Measurements from ENCODE around the gene MAD2L1BP. TPM values are rescaled to one million over a fixed set of nuclear protein-coding genes. Genes with fewer than 3 reads are reported as not detected.
A peak's percentile ranks its signal among the peaks of the same experiment; 100 is the strongest.

Gene MAD2L1BP
- total and polyA plus RNA-seq, 8 donors = 6.5 to 18.6 (median 10.1) TPM

DNA sequence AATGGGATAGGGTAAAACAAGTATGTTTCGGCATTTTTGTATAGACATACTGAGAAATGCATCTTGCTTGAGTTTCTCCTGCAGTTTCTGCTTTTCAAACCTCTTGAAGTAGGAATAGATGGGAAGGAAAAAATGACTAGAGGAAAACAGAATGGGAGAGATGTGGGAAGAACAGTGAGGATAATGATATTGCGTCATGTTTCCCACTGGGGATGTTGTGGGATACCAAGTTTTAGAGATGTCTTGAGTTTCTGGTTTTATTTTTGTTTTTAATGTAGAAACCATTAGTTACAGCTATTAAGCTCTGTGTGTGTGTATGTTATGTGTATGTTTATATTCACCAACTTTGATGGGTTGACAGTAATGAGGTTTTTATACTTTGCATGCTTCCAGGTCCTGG, 35.0 kb upstream of the MAD2L1BP start:
- Histone ChIP-seq H3K27me3 (no peaks in the 10 kb centered on the region), H3K36me3 (peaks cover 0 to 11% (median 9%) of the 10 kb centered on the region in 3 donors), H3K4me1 (no peaks in the 10 kb centered on the region), H3K27ac (no peak overlapping the region), H3K4me3 (no peak overlapping the region), H3K9me3 (no peaks in the 10 kb centered on the region)
- FAIRE-seq (no peak), DNase-seq (no peak), ATAC-seq (no peak)
- WGBS, 2 donors = 97 to 99% methylated on average over 2 of the region's 2 CpGs
- intact Hi-C loops (cut with DNase I) = no loop called here
- TF ChIP-seq, protein P1, sequence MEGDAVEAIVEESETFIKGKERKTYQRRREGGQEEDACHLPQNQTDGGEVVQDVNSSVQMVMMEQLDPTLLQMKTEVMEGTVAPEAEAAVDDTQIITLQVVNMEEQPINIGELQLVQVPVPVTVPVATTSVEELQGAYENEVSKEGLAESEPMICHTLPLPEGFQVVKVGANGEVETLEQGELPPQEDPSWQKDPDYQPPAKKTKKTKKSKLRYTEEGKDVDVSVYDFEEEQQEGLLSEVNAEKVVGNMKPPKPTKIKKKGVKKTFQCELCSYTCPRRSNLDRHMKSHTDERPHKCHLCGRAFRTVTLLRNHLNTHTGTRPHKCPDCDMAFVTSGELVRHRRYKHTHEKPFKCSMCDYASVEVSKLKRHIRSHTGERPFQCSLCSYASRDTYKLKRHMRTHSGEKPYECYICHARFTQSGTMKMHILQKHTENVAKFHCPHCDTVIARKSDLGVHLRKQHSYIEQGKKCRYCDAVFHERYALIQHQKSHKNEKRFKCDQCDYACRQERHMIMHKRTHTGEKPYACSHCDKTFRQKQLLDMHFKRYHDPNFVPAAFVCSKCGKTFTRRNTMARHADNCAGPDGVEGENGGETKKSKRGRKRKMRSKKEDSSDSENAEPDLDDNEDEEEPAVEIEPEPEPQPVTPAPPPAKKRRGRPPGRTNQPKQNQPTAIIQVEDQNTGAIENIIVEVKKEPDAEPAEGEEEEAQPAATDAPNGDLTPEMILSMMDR (IDR thresholded peaks at IDR 0.05) = no peak

DNA sequence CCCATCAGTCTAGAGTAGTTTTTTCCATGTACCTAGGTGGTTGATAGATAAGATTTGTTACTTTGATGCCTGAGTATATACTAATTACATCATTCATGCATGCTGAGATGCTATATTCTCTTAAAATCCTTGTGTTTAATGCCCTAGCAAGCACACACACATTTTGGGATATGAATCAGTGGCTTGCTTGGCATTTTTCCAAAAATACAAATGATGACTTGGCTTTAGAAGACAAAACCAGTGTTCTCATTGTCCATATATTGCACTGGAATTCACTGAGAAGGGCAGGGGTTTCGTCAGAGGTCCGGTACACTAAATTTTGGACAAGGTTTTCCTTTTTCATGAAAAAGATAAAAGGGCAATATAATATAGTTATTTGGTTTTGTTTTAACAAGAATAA, 31.5 kb upstream of the MAD2L1BP start:
- no peaks in the 10 kb centered on the region for H3K4me1 ChIP-seq
- intact Hi-C loops (cut with DNase I) = no loop called here
- FAIRE-seq (no peak), DNase-seq (no peak), ATAC-seq (no peak)
- H3K27ac ChIP-seq = no peak overlapping the region
- peaks cover 0 to 23% (median 15%) of the 10 kb centered on the region in 3 donors for H3K36me3 ChIP-seq
- TF ChIP-seq, protein P1 (IDR thresholded peaks at IDR 0.05) = no peak
- no peaks in the 10 kb centered on the region for H3K9me3 ChIP-seq
- WGBS, 2 donors = 96% methylated on average over 2 of the region's 2 CpGs
- no peak overlapping the region for H3K4me3 ChIP-seq
- no peaks in the 10 kb centered on the region for H3K27me3 ChIP-seq

GRCh38 chr6:43606019-43606418, 29.6 kb upstream of the MAD2L1BP start:
- FAIRE-seq (no peak), DNase-seq (no peak), ATAC-seq (no peak)
- no peak overlapping the region for H3K27ac ChIP-seq
- TF ChIP-seq, protein P1 (IDR thresholded peaks at IDR 0.05) = no peak
- no peak overlapping the region for H3K4me3 ChIP-seq
- H3K36me3 ChIP-seq = peaks cover 0 to 32% (median 15%) of the 10 kb centered on the region in 3 donors
- no peaks in the 10 kb centered on the region for H3K27me3 ChIP-seq
- no peaks in the 10 kb centered on the region for H3K4me1 ChIP-seq
- intact Hi-C loops (cut with DNase I) = no loop called here
- no peaks in the 10 kb centered on the region for H3K9me3 ChIP-seq
- 91 to 94% methylated on average over 2 of the region's 2 CpGs for WGBS, 2 donors

- Histone ChIP-seq H3K4me3 (no peak overlapping the region), H3K9me3 (no peaks in the 10 kb centered on the region), H3K27me3 (no peaks in the 10 kb centered on the region), H3K36me3 (peaks cover 0 to 32% (median 15%) of the 10 kb centered on the region in 3 donors), H3K27ac (no peak overlapping the region), H3K4me1 (no peaks in the 10 kb centered on the region)
- 2 to 4% methylated on average over 5 of the region's 5 CpGs for WGBS, 2 donors
- peak; percentile 34 to 87 (median 83) for ATAC-seq
- intact Hi-C loops (cut with DNase I) = no loop called here
- DNase-seq = peak in 3 of 6 donors; percentile 52 to 77 (median 69)
- FAIRE-seq = no peak
- TF ChIP-seq, protein P1 (IDR thresholded peaks at IDR 0.05) = peak; percentile 50 to 75 (median 68)
Observed at GRCh38 chr6:43608310-43608763, 27.3 kb upstream of the MAD2L1BP start.

DNA sequence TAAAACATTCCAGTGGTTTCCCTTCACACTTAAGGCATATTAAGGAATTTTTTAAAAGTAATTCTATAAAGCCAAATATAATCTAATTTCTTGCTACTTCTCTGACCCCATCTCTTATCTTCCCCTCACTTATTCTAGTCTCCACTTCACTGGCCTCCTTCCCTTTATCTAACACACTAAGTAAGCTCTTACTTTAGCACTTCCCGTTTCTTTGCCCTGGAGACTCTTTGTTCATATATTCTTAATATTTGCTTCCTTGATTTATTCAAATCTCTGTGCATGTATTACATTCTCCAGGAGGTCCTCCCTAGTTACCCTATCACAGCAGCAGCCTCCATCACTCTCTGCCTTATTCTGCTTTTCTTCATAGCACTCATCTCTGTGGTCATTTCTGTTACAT, 26.8 kb upstream of the MAD2L1BP start:
- Histone ChIP-seq H3K4me3 (no peak overlapping the region), H3K27me3 (no peaks in the 10 kb centered on the region), H3K4me1 (no peaks in the 10 kb centered on the region), H3K27ac (no peak overlapping the region), H3K9me3 (no peaks in the 10 kb centered on the region), H3K36me3 (peaks cover 0 to 35% (median 15%) of the 10 kb centered on the region in 3 donors)
- TF ChIP-seq, protein P1 (IDR thresholded peaks at IDR 0.05) = no peak
- DNase-seq (no peak), FAIRE-seq (no peak), ATAC-seq (peak in 1 of 4 donors; percentile 8)
- WGBS, 2 donors = 78 to 88% methylated on average over 1 of the region's 1 CpG
- intact Hi-C loops (cut with DNase I) = no loop called here
